ENCODE measurements around the gene HIRA.

HIRA gene

DNA sequence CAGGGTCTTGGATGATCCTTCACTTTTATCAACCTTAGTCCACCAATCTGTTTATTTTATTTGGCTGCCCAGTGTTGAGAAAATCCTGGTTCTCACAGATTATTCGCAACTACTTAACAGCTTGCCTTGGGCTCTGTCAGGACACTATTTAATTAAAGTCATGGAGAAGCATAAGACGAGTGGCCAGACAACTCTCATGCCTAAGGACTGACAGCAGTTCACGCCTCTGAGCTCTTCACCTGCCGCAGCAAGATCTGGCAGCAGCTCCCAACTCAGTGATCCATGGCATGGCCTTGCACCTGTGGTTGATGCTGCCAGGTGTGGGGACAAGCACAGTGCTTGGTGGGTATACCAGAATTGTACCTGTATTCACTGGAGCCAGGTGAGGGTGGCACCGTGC lies 37.8 kb downstream of the HIRA start:
- in situ Hi-C loops (cut with MboI; ENCODE audit: low pct_unique_long_range_greater_than_20kb, low sequenced_read_pairs, unreplicated experiment): loop anchor here (10.0 kb wide), 1 partner anchor 241 kb away; no protein-coding TSS in a partner anchor
- TF ChIP-seq, protein P1, sequence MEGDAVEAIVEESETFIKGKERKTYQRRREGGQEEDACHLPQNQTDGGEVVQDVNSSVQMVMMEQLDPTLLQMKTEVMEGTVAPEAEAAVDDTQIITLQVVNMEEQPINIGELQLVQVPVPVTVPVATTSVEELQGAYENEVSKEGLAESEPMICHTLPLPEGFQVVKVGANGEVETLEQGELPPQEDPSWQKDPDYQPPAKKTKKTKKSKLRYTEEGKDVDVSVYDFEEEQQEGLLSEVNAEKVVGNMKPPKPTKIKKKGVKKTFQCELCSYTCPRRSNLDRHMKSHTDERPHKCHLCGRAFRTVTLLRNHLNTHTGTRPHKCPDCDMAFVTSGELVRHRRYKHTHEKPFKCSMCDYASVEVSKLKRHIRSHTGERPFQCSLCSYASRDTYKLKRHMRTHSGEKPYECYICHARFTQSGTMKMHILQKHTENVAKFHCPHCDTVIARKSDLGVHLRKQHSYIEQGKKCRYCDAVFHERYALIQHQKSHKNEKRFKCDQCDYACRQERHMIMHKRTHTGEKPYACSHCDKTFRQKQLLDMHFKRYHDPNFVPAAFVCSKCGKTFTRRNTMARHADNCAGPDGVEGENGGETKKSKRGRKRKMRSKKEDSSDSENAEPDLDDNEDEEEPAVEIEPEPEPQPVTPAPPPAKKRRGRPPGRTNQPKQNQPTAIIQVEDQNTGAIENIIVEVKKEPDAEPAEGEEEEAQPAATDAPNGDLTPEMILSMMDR (IDR thresholded peaks at IDR 0.05; ENCODE audit: extremely low read depth, insufficient read depth, missing control alignments): no peak
- no peak for DNase-seq (ENCODE audit: low spot score)

DNA sequence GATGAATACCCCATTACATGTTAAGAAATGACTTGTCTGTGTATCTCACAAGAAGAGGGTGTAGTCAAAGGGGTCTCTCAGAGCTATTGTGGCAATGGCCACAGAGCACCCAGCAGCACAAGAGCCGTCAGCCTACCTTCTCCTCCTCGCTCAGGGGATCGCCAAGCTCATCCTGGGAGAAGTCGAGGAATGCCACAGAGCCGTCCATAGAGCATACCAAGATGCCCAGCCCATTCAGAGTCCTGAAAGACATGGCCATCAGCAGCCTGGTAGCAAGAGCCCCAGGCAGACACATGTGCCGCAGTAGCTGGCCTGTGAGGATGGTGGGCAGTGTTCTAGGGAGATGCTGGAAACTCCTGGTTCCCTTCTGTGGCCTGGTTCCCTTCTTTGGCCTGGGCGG lies 44.0 kb downstream of the HIRA start:
- DNase-seq (ENCODE audit: low spot score): no peak
- in situ Hi-C loops (cut with MboI; ENCODE audit: low pct_unique_long_range_greater_than_20kb, low sequenced_read_pairs, unreplicated experiment): no loop called here
- TF ChIP-seq, protein P1 (IDR thresholded peaks at IDR 0.05; ENCODE audit: extremely low read depth, insufficient read depth, missing control alignments): no peak

DNA sequence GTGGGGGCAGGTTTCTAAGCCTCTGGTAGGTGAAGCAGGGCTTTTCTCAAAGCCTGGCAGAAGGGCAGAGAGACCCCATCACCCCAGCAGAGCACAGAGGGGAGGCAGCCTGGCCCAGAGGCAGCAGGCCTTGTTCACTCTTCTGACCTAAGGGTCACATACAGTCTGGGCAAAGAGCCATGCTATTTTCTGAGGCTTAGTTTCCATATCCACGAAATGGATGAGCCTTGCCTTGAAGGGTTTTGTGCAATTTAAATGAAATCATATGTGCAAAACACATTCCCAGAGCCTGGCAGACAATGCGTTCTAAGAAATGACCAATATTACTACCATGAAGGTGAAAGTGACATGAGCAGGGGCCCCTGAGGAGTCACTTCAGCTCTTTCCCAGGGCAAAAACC lies 44.5 kb downstream of the HIRA start:
- TF ChIP-seq, protein P1 (IDR thresholded peaks at IDR 0.05; ENCODE audit: extremely low read depth, insufficient read depth, missing control alignments): no peak
- DNase-seq (ENCODE audit: low spot score): no peak
- in situ Hi-C loops (cut with MboI; ENCODE audit: low pct_unique_long_range_greater_than_20kb, low sequenced_read_pairs, unreplicated experiment): no loop called here

DNA sequence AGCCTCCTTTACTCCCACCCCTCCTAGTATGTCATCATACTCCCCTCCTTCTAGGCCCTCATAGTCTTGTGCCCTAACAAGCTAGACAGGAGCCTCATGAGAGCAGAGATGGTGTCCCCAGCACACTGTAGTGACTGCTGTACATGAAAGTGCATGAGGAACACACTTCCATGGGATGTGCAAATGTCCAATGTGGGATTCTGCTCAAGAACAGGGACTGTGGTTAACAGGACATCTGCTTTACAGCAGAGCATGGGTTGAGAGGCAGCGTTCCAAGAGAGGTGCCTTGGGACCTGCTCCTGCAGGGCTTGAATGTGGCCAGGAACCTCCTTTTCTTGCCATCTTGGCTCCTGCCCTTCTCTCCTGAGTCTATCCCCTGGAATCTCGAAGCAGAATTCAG lies 45.3 kb downstream of the HIRA start:
- TF ChIP-seq, protein P1 (IDR thresholded peaks at IDR 0.05; ENCODE audit: extremely low read depth, insufficient read depth, missing control alignments): no peak
- in situ Hi-C loops (cut with MboI; ENCODE audit: low pct_unique_long_range_greater_than_20kb, low sequenced_read_pairs, unreplicated experiment): no loop called here
- DNase-seq (ENCODE audit: low spot score): no peak

DNA sequence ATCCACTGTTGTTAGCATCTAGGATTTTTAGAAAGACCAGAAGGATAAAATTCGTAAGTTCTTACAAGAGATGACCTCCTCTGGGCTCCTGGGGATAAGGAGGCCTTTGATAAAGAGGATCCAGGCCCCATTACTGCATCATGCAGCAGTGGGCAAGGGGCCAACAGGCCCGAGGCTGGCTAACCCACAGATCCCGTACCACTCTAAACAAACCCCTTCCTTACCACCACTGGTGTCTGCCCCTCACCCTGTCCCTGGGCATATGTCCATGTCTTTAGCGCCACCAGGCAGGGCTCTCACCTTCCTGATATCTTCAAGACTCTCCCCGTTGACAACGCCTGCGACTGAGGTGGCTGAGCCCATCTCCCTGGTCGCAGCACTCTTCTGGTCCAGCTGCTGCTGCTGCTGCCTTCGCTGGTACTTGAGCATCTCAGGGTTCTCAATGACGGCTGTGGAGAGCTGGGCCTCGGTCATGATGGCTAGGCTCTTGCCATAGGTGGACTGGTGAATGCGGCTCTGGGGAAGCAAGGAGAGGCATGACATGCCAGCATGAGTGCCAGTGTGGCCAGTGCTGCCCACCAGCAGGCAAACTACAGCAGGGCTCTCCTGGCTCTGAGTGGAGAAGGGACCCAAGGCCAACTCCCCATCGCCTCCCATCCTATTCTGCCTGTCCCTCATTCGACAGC lies 46.2 kb downstream of the HIRA start:
- in situ Hi-C loops (cut with MboI; ENCODE audit: low pct_unique_long_range_greater_than_20kb, low sequenced_read_pairs, unreplicated experiment): no loop called here

DNA sequence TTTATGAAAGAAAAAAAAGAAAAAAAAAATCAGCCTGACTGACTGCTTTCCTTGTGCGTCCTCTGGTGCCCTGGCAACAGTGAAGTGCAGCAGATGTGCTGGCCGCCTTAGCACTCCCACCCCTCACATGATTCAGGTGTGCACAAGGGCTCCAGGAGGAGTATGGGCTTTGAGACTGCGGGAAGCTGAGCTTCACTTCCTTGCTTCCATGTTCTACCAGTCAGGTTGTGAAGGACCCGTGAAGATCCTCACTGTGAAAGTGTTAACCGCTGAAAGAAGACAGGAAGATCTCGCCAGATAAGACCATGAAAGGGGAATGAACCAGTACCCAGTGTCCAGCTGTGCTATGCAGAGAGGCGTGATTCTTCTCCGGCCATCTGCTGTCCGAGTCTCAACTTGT lies 48.2 kb downstream of the HIRA start:
- in situ Hi-C loops (cut with MboI; ENCODE audit: low pct_unique_long_range_greater_than_20kb, low sequenced_read_pairs, unreplicated experiment): no loop called here
- TF ChIP-seq, protein P1 (IDR thresholded peaks at IDR 0.05; ENCODE audit: extremely low read depth, insufficient read depth, missing control alignments): no peak
- no peak for DNase-seq (ENCODE audit: low spot score)

More for the DNA sequence above, 46.2 kb downstream of the HIRA start:
- DNase-seq (ENCODE audit: low spot score): no peak
- TF ChIP-seq, protein P1 (IDR thresholded peaks at IDR 0.05; ENCODE audit: extremely low read depth, insufficient read depth, missing control alignments): no peak

Data from GM13977 (cell line).